Measurements from ENCODE around the gene REPIN1. TPM values are rescaled to one million over a fixed set of nuclear protein-coding genes. Genes with fewer than 3 reads are reported as not detected.

Gene REPIN1
- total and polyA plus RNA-seq, 9 donors = 39.5 to 88.6 (median 75.9) TPM

GRCh38 chr7:150404805-150405583 is 36.4 kb downstream of the REPIN1 start:
- H3K27ac ChIP-seq (ENCODE audit: low read length) = peak overlapping the region; percentile 93
- H3K27me3 ChIP-seq (ENCODE audit: control insufficient read depth, insufficient read depth, low read length) = no peaks in the 10 kb centered on the region
- peaks cover 31% of the 10 kb centered on the region for H3K4me1 ChIP-seq (ENCODE audit: control insufficient read depth, insufficient read depth, low read length)
- WGBS (ENCODE audit: insufficient coverage) = under 1% methylated on average over 74 of the region's 86 CpGs
- DNase-seq = peak; percentile 96
- no peaks in the 10 kb centered on the region for H3K9me3 ChIP-seq (replicated peaks; ENCODE audit: control insufficient read depth, low read depth, low read length)
- peak overlapping the region; percentile 70 for H3K4me3 ChIP-seq (ENCODE audit: low read length)
- H3K36me3 ChIP-seq (ENCODE audit: control insufficient read depth, insufficient read depth, low read length) = peaks cover 10% of the 10 kb centered on the region

GRCh38 chr7:150405584-150406311 is 37.1 kb downstream of the REPIN1 start:
- H3K27me3 ChIP-seq (ENCODE audit: control insufficient read depth, insufficient read depth, low read length) = no peaks in the 10 kb centered on the region
- DNase-seq = no peak

DNA sequence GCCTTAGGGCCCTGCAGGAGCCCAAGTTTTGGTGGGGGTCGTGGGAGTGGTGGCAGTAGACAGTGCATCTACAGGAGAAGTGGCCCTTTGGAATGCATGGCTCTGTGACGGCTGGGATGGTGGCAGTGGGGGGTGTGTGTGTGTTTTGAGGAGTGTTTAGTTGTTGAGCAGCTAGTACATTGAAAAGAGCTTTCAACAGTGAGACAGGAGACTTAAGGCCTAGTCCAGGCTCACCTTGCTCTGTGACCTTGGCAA is 37.6 kb downstream of the REPIN1 start:
- peaks cover 31% of the 10 kb centered on the region for H3K4me1 ChIP-seq (ENCODE audit: control insufficient read depth, insufficient read depth, low read length)
- peak overlapping the region; percentile 70 for H3K4me3 ChIP-seq (ENCODE audit: low read length)
- H3K9me3 ChIP-seq (replicated peaks; ENCODE audit: control insufficient read depth, low read depth, low read length) = no peaks in the 10 kb centered on the region
- WGBS (ENCODE audit: insufficient coverage) = 7% methylated on average over 2 of the region's 2 CpGs
- H3K27me3 ChIP-seq (ENCODE audit: control insufficient read depth, insufficient read depth, low read length) = no peaks in the 10 kb centered on the region
- peak overlapping the region; percentile 93 for H3K27ac ChIP-seq (ENCODE audit: low read length)
- no peak for DNase-seq
- H3K36me3 ChIP-seq (ENCODE audit: control insufficient read depth, insufficient read depth, low read length) = peaks cover 10% of the 10 kb centered on the region

More at GRCh38 chr7:150405584-150406311, 37.1 kb downstream of the REPIN1 start:
- Histone ChIP-seq H3K9me3 (replicated peaks; ENCODE audit: control insufficient read depth, low read depth, low read length) (no peaks in the 10 kb centered on the region), H3K4me1 (ENCODE audit: control insufficient read depth, insufficient read depth, low read length) (peaks cover 31% of the 10 kb centered on the region), H3K36me3 (ENCODE audit: control insufficient read depth, insufficient read depth, low read length) (peaks cover 11% of the 10 kb centered on the region), H3K27ac (ENCODE audit: low read length) (peak overlapping the region; percentile 93), H3K4me3 (ENCODE audit: low read length) (peak overlapping the region; percentile 70)
- 4% methylated on average over 34 of the region's 35 CpGs for WGBS (ENCODE audit: insufficient coverage)

DNA sequence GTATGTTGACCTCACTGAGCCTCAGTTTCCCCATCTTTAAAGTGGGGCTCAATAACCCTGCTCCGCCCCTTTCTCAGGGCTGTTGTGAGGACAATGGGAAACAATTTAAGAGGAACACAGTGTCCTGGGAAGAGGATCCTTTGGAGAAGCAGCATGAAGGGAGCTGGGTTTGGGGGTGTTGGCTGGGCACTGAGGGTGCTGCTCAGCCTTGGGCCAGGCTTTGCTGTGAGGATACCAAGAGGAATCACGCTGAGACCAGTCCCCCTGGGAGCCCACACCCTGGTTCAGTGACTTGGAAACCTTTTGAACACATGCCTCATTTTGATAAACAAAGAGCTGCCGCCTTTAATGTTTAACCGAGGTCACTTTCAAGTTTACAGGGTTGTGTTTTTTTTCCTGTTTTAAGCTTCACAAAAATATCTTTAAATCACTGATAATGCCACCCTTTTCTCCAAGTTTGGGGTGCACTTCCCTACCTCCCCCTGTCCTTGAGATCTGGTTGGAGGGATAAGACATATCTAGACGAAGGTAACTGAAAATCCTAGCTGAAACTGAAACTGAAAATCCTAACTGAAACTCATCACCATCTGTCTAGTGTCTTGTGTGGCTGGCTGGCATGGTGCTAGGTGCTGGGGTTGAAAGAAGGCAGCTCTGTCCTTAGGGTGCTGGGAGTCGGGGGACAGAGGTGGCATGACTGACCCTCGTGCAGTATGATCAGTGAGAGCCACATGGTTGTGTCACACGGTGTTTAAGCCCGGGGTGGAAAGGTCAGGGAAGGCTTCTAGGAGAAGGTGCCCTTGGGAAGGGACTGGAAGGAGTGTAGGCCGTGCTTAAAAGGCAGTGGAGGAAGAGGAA is 38.2 kb downstream of the REPIN1 start:
- DNase-seq = no peak

DNA sequence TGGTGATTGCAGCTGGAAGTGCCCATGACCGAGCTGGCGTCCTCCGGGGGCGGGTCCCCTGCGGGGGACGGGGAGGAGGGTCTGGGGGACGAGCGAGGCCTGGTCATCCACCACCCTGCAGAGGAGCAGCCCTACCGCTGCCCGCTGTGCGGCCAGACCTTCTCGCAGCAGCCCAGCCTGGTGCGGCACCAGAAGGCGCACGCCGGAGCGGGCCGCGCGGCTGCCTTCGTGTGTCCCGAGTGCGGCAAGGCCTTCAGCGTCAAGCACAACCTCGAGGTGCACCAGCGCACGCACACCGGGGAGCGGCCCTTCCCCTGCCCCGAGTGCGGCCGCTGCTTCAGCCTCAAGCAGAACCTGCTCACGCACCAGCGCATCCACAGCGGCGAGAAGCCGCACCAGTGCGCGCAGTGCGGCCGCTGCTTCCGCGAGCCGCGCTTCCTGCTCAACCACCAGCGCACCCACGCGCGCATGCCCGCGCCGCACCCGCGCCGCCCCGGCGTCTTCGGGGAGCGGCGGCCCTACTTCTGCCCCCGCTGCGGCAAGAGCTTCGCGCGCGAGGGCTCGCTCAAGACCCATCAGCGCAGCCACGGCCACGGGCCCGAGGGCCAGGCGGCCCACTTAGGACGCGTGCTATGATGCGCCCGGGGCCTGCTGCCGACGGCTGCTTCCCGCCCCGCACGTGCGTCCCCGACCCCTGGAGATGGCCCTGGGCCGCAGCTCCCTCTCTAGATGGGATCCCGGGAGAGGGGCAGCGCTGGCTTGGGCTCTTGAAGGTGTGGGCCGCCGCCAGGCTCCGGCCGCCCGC is 39.2 kb downstream of the REPIN1 start:
- H3K4me1 ChIP-seq (ENCODE audit: control insufficient read depth, insufficient read depth, low read length) = peaks cover 28% of the 10 kb centered on the region
- no peak overlapping the region for H3K27ac ChIP-seq (ENCODE audit: low read length)
- DNase-seq = no peak
- H3K36me3 ChIP-seq (ENCODE audit: control insufficient read depth, insufficient read depth, low read length) = peaks cover 10% of the 10 kb centered on the region
- no peaks in the 10 kb centered on the region for H3K27me3 ChIP-seq (ENCODE audit: control insufficient read depth, insufficient read depth, low read length)
- no peak overlapping the region for H3K4me3 ChIP-seq (ENCODE audit: low read length)
- 89% methylated on average over 89 of the region's 91 CpGs for WGBS (ENCODE audit: insufficient coverage)
- no peaks in the 10 kb centered on the region for H3K9me3 ChIP-seq (replicated peaks; ENCODE audit: control insufficient read depth, low read depth, low read length)

More for the DNA sequence above, 38.2 kb downstream of the REPIN1 start:
- peak overlapping the region; percentile 70 for H3K4me3 ChIP-seq (ENCODE audit: low read length)
- H3K36me3 ChIP-seq (ENCODE audit: control insufficient read depth, insufficient read depth, low read length) = peaks cover 10% of the 10 kb centered on the region
- H3K4me1 ChIP-seq (ENCODE audit: control insufficient read depth, insufficient read depth, low read length) = peaks cover 31% of the 10 kb centered on the region
- H3K27ac ChIP-seq (ENCODE audit: low read length) = peak overlapping the region; percentile 93
- WGBS (ENCODE audit: insufficient coverage) = 46% methylated on average over 7 of the region's 10 CpGs
- H3K27me3 ChIP-seq (ENCODE audit: control insufficient read depth, insufficient read depth, low read length) = no peaks in the 10 kb centered on the region
- no peaks in the 10 kb centered on the region for H3K9me3 ChIP-seq (replicated peaks; ENCODE audit: control insufficient read depth, low read depth, low read length)

DNA sequence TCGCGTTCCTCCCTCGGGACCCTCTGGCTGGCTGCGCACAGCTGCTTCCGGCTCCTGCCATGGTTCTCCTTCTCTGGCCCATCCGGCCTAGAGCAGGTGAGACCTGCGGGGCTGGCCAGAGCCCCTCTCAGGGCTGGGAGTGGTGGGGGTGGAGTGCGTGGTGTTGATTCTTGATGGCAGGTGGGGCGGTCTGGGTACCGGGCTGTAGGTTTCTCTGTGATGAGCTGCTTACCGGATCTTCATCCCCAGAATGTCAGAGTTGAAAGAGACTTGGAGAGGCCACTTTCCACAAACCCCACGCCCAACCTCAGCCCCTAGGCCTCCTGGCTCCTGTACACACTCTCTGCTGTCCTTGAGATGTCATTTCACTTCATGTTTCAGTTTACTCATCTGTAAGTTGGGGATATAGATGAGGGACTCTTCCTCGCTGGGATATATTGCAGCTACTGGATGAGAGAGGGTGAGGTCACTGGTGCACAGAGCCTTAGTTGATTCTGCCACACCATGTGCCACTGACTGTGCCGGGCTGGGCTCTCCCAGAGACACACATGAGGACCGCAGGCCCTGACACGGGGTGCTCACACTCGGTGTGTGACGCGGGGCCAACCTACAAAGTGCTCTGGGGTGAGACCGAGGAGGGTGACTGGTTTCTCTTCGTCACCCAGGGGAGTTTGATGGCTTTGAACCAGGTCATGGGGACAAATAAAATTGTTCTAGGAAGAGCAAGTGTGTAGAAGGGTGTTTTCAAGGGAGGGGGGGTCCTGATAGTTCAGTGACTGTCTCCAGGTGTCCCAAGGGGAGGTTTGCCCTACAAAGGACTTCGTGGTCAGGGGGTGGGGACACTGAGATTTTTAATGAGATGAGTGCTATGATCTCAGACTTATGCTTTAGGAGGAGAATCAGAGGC is 40.0 kb downstream of the REPIN1 start:
- H3K4me3 ChIP-seq (ENCODE audit: low read length) = no peak overlapping the region
- 94% methylated on average over 18 of the region's 22 CpGs for WGBS (ENCODE audit: insufficient coverage)
- no peaks in the 10 kb centered on the region for H3K9me3 ChIP-seq (replicated peaks; ENCODE audit: control insufficient read depth, low read depth, low read length)

DNA sequence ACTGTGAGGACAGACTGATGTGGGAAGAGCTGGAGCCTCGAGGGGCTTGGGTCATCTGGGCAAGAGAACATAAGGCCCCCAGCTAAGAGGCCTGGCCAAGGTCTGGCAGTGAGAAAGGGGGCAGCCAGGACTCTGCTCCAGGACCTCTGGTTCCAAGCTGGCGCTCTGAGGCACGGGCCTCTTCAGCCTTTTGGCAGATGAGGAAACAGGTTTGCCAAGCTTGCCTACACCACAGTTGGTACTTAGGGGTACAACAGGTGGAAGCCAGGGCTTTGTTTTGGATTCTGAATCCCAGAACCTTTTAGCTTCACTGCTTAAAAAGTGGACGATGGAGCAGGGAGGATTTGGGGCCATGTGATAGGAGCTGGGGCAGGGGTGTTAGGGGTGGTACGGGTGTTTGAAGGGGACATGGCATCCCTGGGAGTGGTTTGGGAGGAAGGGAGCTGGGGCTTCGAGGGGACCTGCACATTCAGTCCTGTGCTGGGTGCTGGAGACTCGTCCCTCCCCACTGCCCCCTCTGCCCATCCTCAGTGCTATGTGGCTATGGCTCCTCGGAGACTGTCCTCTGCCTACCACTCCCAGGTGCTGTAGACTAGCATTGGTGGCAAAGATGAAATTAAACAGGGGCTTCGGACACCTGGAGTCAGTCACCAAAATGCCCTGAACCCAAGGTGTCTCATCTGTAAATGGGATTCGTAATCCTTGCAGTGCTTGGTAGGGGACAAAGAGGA is 40.8 kb downstream of the REPIN1 start:
- Histone ChIP-seq H3K4me1 (ENCODE audit: control insufficient read depth, insufficient read depth, low read length) (peaks cover 13% of the 10 kb centered on the region), H3K9me3 (replicated peaks; ENCODE audit: control insufficient read depth, low read depth, low read length) (no peaks in the 10 kb centered on the region), H3K27ac (ENCODE audit: low read length) (no peak overlapping the region), H3K27me3 (ENCODE audit: control insufficient read depth, insufficient read depth, low read length) (no peaks in the 10 kb centered on the region), H3K36me3 (ENCODE audit: control insufficient read depth, insufficient read depth, low read length) (peaks cover 10% of the 10 kb centered on the region), H3K4me3 (ENCODE audit: low read length) (no peak overlapping the region)
- no peak for DNase-seq
- WGBS (ENCODE audit: insufficient coverage) = 81% methylated on average over 6 of the region's 10 CpGs

More for the DNA sequence above, 40.0 kb downstream of the REPIN1 start:
- DNase-seq = no peak
- Histone ChIP-seq H3K4me1 (ENCODE audit: control insufficient read depth, insufficient read depth, low read length) (peaks cover 21% of the 10 kb centered on the region), H3K27me3 (ENCODE audit: control insufficient read depth, insufficient read depth, low read length) (no peaks in the 10 kb centered on the region), H3K36me3 (ENCODE audit: control insufficient read depth, insufficient read depth, low read length) (peaks cover 10% of the 10 kb centered on the region), H3K27ac (ENCODE audit: low read length) (no peak overlapping the region)

GRCh38 chr7:150410131-150410530 is 41.5 kb downstream of the REPIN1 start:
- DNase-seq = no peak
- no peak overlapping the region for H3K4me3 ChIP-seq (ENCODE audit: low read length)
- peaks cover 10% of the 10 kb centered on the region for H3K36me3 ChIP-seq (ENCODE audit: control insufficient read depth, insufficient read depth, low read length)
- 92% methylated on average over 7 of the region's 7 CpGs for WGBS (ENCODE audit: insufficient coverage)
- no peaks in the 10 kb centered on the region for H3K9me3 ChIP-seq (replicated peaks; ENCODE audit: control insufficient read depth, low read depth, low read length)
- no peaks in the 10 kb centered on the region for H3K27me3 ChIP-seq (ENCODE audit: control insufficient read depth, insufficient read depth, low read length)
- no peak overlapping the region for H3K27ac ChIP-seq (ENCODE audit: low read length)
- peaks cover 9% of the 10 kb centered on the region for H3K4me1 ChIP-seq (ENCODE audit: control insufficient read depth, insufficient read depth, low read length)
